Measurements from ENCODE around the gene SMG6.

- TF ChIP-seq CTCF (IDR thresholded peaks at IDR 0.05; ENCODE audit: insufficient read depth, low read length, poor library complexity, severe bottlenecking) (no peak), EZH2phosphoT487 (conservative IDR thresholded peaks at IDR 0.05; ENCODE audit: low read length) (no peak)
Measured at GRCh38 chr17:2043785-2044184, 259.8 kb downstream of the SMG6 start.
